ENCODE measurements around the gene GPC5.
"Not testable (repeated sequence)": the region's sequence is repeated elsewhere in the genome, so short reads cannot be mapped to it uniquely, and the experiment has no call there.

The GPC5 gene

DNA sequence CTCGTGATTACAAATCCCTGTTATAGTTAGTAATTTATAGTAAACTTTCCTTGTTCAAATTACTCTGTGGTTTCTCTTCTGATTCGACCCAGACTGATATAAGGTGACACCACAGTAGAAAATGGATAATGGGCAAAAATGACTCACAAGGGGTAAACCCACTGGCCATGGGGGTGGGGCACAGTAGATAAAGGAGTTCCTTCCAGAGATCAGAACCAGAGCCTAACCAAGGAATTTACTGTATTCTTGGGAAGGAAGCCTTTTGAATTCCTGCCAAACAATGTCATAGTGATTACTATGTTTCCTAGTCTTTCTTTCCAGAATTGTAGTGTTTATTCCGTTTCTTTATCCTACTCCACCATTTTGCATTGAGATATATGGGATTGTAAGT lies 29.0 kb upstream of the GPC5 start:
- no peak for DNase-seq

DNA sequence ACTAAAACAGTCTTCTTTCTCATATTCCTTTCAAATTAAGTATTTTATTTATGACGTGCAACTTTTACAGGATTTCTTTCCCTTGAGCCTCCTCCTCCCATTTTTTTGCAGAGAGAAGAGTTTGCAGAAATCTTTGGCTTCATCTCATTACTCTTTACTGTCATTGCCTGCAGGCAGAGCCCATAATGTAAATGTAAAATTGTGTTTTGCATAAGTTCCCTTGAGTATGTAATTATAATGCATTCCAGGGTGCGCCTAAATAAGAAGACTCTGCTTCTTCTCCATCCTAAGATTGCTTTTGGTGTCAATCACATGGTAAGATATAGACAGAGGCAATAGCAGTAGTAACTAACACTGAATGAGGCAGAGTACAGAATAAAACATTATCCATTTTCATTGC lies 27.9 kb upstream of the GPC5 start:
- DNase-seq, result no peak

DNA sequence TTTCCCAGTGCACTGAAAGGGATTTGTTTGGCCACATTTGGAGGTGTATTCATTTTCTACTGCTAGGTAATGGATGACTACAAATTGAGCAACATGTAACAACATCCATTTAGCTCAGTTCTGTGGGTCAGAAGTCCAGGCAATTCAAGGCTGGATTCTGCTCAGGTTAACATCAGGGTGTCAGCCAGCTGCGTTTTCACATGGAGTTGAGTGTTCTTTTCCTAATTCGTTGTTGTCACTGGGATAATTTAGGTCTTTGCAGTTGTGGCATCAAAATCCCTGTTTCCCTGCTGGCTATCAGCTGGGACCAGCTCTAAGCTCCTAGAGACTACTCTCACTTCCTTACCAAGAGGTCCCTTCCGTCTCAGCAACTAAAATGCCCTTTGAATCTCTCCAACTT lies 25.5 kb upstream of the GPC5 start:
- no peak for DNase-seq

DNA sequence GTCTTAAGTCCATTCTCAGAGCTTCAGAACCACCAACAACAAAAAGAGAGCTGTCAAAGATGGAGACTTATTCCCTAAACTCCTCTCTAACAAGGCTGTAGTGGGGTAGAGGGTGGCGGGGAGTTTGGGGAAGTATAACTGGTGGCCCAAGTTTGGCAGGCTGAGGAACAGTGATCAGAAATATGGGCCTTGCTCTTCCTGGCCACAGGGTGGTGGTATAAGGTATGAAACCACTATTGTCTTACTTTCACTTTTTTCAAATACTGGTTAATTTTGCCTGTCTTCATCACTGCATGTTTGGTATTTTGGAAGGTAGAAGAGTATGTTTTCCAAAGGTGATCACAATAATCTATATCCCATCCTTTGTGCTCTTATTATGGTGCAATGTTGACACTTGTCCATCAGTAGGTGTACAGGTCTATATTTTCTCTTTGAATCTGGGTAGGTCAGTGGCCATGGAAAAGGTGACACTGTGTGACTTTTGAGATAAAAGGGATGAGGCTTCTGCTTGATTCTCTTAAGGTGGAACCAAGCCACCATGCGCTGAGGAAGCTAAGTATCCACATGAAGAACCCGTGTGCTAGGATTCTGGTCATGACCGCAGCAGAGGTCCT lies 23.2 kb upstream of the GPC5 start:
- DNase-seq, result no peak

DNA sequence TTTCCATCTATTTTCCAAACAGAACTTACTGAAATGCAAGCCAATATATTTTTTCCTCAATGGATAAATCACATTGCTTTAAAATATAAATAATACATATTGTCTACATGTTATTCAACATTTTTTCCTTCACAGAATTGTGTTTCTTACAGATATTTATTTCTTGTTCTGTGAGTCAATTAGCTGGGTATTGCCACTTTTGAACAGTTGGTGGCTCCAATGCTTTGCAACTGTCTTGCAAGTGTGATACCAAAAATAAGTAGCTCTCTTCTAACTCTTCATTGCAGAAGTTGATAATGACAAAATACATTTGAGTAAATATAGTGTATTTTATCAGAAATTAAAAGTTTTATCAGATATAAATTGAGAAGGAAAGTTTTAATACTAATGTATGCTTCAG lies 17.1 kb upstream of the GPC5 start:
- no peak for DNase-seq

DNA sequence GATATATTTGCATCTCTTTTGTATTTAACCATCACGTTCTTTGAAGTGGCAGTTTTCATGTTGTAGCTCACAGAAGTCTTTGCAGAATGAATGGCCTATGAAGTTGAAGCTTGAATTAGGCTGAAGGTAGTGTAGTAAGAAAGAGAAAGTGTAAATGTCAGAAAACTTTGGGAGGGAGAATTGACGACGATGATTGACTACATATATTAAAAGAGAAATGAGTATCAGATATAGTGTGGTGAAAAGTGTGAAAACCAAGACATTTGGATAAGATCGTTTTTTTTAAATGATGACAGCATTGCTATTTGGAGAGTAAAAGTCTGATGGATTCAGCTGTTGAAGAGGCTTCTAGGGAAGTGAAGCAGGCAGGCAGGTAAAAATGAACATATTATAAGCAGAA lies 14.6 kb upstream of the GPC5 start:
- no peak for DNase-seq

DNA sequence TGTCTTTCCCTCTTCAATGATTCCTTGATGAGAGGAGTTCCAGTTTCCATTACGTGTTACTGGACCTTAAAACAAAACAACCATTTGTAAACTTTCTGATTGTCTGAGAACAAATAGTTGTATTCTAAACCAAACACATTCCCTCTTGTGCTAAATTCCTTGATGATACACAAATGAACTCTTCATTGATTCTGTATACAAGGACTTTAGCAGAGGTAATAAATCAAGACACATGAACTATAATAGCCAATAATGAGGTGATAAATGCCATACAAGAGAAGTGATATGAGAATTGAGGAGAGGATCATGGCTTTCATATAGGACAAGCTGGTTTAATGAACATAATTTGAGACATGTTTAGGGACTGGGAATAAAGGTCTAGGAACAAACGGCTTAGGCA lies 13.5 kb upstream of the GPC5 start:
- DNase-seq, result no peak

DNA sequence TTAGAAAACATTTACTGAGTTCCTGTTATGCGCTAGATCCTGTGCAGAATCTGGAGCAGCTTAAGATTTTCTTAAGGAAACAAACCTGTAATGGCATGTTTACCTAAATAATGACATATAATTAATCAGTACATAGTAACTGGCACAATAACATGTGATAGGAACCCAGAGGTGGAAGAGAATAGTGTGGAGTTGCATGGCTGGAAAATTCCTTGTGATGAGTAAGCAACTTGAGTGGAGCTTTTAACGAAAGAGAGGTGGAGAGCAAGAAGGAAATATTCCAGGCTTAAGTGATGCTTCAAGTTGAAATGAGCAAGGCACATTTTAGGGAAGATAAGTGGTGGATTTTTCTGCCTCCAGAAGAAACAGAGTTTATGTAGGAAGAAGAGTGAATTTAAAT lies 9.2 kb upstream of the GPC5 start:
- no peak for DNase-seq

DNA sequence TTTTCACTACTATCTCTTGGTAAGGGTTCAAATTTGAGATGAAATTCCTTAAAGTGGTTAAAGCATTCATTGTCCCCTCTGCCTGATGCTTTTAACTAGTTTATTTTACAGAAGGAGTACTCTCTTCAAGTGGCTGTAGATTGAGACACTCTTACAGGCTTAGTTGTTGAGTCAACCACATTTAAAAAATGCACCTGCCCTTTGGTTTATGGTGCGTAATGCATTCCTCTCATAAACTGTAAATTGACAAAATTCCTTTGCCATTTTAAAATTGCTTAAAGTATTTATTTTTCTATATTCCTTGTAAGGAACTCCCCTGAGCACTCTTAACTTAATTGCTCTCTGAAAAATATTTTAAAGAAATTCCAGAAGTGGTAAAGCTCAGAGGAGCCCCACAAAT lies 826 bp upstream of the GPC5 start:
- DNase-seq, result no peak

DNA sequence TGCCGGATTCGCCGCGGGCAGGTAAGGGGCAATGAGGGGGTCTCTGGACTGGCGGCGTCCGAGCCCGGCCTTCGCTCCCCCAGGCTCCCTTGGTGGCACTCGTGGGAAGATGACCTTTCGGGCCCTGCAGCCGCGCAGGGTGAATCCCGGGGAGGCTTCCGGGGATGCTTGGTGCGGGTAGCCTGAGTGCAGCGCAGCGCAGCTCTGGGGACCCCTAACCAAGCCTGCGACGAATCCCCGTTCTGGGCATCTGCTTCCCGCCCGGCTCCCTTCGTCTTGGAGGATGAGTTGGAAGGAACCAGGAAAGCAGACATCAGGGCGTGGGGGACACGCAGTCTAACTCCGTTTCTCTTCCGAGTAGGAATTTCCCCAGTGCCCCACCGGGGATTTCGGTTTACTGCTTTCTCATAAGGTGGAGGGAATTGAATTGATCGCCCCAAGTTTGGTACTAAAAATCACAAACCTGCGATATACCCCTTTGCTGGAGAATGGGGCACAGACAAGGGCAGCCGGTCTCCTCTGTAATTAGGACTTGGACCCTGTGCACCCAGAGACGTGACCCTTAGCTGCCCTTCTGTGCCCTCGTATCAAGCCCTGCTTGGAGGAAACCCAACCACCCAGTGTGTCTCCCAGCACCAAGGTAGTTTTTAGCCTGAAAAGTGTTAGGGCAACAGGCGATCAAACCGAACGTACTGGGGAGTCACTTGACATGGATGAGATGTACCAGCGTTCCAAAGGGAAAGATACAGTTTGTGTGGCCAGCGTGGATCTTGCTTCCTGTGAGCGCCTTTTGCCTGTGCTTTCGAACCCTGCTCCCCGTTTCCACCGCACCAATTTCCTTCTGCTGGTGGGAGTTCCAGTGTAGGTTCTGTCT lies 1.0 kb downstream of the GPC5 start:
- DNase-seq, result no peak

DNA sequence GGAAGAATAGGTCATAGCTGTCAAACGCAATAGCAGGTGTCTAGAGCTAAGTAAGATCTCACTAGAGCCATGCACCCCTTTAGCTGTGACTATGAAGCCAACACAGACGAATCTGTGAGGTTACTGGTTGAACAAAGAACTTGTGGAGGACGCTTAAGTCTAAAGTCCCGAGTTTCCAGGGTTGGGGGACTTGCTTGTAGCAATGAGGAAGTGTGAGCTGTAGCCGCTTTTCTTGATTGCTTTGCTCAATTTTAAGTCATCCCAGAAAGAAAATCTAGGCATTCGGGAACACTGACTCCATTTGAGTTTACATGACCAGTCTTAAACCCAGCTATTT lies 1.6 kb downstream of the GPC5 start:
- no peak for DNase-seq

DNA sequence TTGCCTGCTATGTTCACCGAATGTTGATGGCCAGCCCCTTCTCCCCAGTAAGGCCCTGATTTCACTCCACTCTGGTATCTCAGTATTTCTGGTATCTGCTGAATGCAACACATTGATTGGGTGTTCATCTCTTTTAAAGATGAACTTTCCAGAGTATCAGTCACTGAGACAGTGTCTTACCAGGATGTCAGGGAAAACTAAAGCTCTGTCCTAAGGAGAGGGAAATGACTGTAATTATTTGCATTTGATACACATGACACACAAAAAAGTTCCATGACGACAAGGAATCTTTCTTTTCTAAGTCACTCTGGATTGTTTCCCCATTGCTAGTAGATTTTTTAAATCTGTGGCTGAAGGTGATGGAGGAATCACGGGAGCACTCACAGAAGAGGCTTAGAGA lies 2.2 kb downstream of the GPC5 start:
- no peak for DNase-seq

DNA sequence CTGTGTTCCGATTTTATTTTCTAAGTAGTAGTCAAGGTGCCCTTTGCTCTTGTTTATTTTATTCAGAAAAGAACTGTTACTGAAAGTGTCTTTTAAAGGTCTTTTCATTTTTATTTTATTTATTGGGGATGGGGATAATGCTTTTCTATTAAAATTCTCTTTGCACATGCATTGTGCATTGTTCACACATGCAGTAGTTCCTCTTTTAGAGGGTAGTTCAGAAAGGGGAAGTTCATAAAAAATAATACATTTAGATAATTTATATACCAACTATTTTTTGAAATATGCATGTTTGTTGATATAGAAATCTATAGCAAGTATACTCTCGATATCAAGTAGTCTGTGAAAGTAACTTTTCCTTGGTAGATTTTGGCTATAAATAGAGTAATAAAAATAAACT lies 3.5 kb downstream of the GPC5 start:
- no peak for DNase-seq

DNA sequence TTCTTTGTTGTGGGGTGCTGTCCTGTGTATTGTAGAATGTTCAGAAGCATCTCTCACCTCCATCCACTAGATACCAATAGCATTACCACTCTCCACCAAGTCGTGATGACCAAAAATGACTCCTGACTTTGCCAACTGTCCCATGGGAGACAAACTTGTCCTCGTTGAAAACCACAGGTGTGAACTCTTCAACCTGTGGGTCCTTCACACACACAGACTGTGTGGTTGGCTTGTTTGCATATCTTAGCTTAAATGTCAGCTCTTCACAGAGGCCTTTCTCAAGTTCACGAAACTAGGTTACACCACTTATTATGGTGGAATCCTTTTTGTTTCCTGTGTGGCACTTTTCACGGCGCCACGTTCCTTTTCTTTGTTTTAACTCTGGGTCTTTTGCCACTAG lies 6.8 kb downstream of the GPC5 start:
- DNase-seq, result no peak

DNA sequence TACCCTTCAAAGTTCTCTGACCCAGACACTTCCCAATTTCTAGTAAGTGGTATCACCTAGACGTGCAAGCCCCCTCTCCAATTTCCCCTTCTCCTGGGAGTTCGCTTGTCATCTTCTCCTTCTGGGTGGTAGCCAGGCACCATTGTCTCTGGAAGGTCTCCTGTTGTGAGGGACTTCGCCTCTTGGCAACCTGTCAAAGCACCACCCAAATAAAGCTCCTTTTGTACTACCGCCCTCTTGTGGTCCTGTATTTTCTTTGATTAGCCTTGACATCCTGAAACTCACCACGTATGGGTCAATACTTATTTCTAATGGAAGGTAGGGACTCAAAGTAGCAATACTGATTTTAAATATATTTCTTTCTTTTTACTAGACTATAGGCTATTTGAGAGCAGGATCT lies 8.2 kb downstream of the GPC5 start:
- peak in 1 of 2 experiments; percentile 29 for DNase-seq

DNA sequence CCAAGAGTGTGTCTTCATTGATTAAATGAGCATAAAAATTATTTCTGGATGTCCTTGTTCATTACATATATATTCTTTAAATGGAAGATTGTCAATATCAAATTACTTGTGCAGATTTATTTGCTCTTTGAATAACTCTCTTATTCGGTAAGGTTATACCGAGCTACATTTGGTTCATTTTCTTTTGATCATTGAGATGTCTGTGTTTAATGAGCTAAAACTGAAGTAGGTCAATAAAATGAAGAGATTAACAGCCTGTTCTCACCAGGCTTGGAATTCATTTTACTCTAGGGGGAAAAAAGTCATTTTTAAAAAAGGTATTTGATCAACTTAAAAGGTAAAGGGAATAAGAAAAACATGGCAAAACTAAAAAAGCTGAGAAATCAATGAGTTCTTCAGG lies 10.6 kb downstream of the GPC5 start:
- no peak for DNase-seq

DNA sequence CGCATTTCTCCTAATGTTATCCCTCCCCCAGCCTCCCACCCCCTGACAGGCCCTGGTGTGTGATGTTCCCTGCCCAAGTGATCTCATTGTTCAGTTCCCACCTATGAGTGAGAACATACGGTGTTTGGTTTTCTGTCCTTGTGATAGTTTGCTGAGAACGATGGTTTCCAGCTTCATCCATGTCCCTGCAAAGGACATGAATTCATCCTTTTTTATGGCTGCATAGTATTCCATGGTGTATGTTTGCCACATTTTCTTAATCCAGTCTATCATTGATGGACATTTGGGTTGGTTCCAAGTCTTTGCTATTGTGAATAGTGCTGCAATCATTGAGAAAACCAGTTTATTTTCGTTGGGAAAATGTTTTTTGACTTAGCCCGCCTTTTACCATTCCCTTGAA lies 18.2 kb downstream of the GPC5 start:
- not testable (repeated sequence) for DNase-seq

DNA sequence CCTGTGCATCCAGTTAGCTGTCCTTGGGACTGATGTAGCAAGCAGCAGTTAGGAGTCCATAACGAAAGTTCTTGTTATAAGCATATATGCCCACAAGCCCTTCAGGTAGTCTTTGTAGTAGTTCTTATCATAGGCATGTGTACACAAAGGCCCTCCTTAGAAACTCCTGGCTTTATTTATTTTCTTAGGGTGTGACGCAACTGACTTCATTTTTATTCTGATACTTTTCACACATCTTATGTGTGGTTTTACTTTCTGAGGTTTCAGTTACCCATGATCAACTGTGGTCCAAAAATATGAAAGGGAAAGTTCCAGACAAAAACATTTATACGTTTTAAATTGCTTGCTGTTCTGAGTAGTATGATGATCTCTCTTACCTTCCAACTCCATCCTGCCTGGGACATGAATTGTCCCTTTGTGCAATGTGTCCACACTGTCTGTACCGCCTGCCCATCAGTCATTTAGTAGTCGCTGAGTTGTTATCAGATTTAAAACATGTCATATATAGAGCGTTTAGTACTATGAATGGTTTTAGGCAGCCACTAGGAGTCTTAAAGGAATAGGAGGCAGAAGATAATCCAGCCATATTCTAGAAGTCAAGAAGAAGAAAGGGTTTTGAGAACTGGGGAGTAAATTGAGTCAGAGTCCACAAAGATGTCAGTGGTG lies 19.4 kb downstream of the GPC5 start:
- DNase-seq, result no peak

DNA sequence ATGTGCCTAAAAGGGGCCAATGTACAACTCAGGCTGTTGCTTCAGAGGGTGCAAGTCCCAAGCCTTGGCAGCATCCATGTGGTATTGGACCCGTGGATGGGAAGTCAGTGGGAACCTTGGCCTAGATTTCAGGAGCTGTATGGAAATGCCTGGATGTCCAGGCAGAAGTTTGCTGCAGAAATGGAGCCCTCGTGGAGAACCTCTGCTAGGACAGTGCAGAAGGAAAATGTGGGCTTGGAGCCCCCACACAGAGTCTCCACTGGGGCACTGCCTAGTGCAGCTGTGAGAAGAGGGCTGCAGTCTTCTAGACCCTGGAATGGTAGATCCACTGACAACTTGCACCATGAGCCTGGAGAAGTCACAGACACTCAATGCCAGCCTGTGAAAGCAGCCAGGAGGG lies 28.5 kb downstream of the GPC5 start:
- DNase-seq, result no peak

DNA sequence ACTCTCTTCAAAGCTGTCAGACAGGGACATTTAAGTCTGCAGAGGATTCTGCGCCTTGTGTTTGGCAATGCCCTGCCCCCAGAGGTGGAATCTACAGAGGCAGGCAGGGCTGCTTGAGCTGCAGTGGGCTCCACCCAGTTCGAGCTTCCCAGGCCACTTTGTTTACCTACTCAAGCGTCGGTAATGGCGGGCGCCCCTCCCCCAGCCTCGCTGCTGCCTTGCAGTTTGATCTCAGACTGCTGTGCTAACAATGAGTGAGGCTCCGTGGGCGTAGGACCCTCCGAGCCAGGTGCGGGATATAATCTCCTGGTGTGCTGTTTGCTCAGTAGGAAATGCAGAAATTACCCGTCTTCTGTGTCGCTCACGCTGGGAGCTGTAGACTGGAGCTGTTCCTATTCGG lies 40.3 kb downstream of the GPC5 start:
- not testable (repeated sequence) for DNase-seq

DNA sequence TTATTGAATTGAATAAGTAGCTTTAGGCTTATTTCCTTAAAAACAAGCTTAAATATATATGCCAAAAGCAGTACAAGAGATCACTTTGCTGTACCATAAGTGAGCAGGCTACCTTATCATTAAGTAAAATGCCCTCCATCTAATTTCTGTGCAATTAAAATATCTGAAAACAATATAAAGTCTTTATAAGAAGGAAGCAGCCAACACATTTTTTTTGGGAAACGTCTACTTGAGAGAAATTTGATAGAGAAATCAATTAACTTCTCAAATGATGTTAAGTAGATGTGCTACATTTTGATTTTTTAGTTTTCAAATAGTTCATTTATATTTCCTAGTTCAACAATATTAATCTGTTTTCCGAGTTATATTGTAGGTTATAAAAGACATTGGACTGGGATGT lies 52.5 kb downstream of the GPC5 start:
- DNase-seq, result no peak

DNA sequence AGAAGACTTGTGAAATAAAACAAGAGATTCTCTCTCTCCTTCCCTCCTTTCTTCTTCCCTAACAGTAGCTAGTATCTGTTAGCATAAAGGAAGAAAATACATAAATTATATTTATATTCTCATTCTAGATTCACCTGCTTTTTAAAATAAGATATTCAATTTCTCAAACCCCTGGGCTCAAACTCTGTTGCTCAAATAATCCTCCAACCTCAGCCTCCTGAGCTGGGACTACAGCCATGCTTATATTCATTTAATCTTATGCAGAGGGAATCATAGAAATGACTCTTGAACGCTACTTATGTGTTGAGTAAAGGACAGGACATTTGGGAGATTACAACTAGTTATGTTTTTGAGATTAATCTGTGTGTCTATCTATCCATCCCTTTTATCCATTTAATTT lies 56.2 kb downstream of the GPC5 start:
- no peak for DNase-seq

DNA sequence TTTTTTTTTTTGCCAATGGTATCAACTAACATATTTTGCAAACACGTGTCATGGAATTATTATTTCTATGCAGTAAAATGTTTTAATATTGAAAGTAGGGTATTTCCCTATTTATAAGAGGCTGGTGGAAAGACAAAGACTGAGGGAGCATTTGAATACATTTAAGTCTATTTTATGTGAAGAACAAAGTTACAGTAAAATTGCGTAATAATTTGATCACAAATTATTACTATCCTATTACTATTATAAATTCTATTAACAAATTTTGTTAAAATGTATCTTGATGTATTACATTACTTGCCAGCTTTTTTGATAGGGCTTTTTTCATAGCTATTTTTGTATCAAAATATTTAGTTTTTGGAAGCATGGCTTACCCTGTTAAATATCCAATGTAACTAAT lies 58.4 kb downstream of the GPC5 start:
- DNase-seq, result no peak

DNA sequence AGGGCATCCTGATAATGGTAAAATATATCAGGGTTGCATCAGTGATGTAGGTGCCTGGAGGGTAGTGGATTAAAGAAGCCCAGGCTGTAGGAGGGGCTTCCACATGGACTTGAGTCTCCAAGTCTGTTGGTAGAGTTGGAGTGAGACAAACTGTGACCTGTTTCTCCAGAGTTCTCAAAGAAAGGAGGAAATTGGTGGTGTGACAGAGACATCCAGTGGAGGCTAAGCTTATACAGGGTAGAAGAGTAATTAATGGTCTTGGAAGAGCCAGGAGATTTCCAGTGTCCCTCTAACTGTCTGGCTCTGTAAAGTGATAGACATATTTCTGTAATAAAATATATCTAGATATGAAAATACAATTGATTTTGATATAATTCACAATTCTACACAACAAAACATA lies 61.1 kb downstream of the GPC5 start:
- DNase-seq, result no peak

DNA sequence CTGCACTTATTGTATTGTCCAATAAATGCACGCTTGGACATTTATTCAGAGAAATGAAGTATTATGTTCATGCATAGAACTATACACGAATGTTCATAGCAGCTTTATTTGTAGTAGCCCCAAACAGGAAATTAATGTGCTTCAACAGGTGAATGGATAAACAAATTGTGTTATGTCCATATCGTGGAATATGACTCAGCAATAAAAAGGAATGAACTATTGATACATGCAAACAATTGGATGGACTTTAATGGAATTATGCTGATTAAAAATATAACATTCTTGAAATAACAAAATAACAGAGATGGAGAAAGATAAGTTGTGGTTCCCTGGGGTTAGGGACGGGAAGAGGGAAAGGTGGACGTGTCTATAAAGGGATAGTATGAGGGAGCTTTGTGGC lies 65.9 kb downstream of the GPC5 start:
- no peak for DNase-seq

Measured in SW 1271 (cell line).